ENCODE data around the gene ZNF322. TPM values are rescaled to one million over a fixed set of nuclear protein-coding genes. Genes with fewer than 3 reads are reported as not detected.

The ZNF322 gene
- total RNA-seq, 2 donors from 2014 or later: 7.5 to 7.8 TPM

GRCh38 chr6:26594131-26594498, 65.4 kb downstream of the ZNF322 start:
- Histone ChIP-seq H3K27ac (no peak overlapping the region), H3K4me3 (no peak overlapping the region), H3K36me3 (peaks cover 10% of the 10 kb centered on the region), H3K27me3 (peaks cover 0 to 15% of the 10 kb centered on the region in 2 donors), H3K9me3 (no peaks in the 10 kb centered on the region), H3K4me1 (peaks cover 0 to 24% of the 10 kb centered on the region in 2 donors)
- no peak for TF ChIP-seq CTCF (IDR thresholded peaks at IDR 0.05)
- DNase-seq (ENCODE audit: low spot score): no peak

GRCh38 chr6:26593278-26594130, 66.0 kb downstream of the ZNF322 start:
- TF ChIP-seq CTCF (IDR thresholded peaks at IDR 0.05): no peak
- peaks cover 0 to 15% of the 10 kb centered on the region in 2 donors for H3K27me3 ChIP-seq
- DNase-seq (ENCODE audit: low spot score): no peak
- peaks cover 4% of the 10 kb centered on the region for H3K36me3 ChIP-seq
- no peaks in the 10 kb centered on the region for H3K9me3 ChIP-seq
- peaks cover 0 to 24% of the 10 kb centered on the region in 2 donors for H3K4me1 ChIP-seq
- H3K4me3 ChIP-seq: no peak overlapping the region
- H3K27ac ChIP-seq: no peak overlapping the region

- Histone ChIP-seq H3K9me3 (no peaks in the 10 kb centered on the region), H3K27ac (no peak overlapping the region), H3K4me3 (no peak overlapping the region), H3K4me1 (peaks cover 0 to 18% of the 10 kb centered on the region in 2 donors), H3K27me3 (peaks cover 0 to 15% of the 10 kb centered on the region in 2 donors), H3K36me3 (no peaks in the 10 kb centered on the region)
- DNase-seq (ENCODE audit: low spot score): no peak
- TF ChIP-seq CTCF (IDR thresholded peaks at IDR 0.05): no peak
These were observed 66.9 kb downstream of the ZNF322 start for GRCh38 chr6:26592649-26593048.

GRCh38 chr6:26588965-26589364, 70.6 kb downstream of the ZNF322 start:
- no peak for DNase-seq (ENCODE audit: low spot score)
- H3K4me1 ChIP-seq: no peaks in the 10 kb centered on the region
- H3K36me3 ChIP-seq: no peaks in the 10 kb centered on the region
- peaks cover 0 to 10% of the 10 kb centered on the region in 2 donors for H3K27me3 ChIP-seq
- H3K27ac ChIP-seq: no peak overlapping the region
- TF ChIP-seq CTCF (IDR thresholded peaks at IDR 0.05): no peak
- no peak overlapping the region for H3K4me3 ChIP-seq
- H3K9me3 ChIP-seq: no peaks in the 10 kb centered on the region

Other genes with a start within 250 kb of the ZNF322 start
- 1 to 10 TPM; 5.6 to 8.7 TPM for gene BTN3A3, start 219.2 kb downstream of the ZNF322 start, total RNA-seq
- gene BTN2A1, start 201.8 kb downstream of the ZNF322 start, total RNA-seq: 10 to 100 TPM in 1 of 2 donors, 1 to 10 TPM in 1; 7.6 to 13.9 TPM
- not detected for gene BTN1A1, start 159.4 kb downstream of the ZNF322 start, total RNA-seq
- 10 to 100 TPM; 36.1 to 52.5 TPM for gene HMGN4, start 121.4 kb downstream of the ZNF322 start, total RNA-seq
- 1 to 10 TPM; 7.3 to 8.8 TPM for gene ABT1, start 62.8 kb downstream of the ZNF322 start, total RNA-seq

Data from right atrium auricular region (tissue), 2 donors.